ENCODE measurements around the gene PLSCR4.

Gene PLSCR4

DNA sequence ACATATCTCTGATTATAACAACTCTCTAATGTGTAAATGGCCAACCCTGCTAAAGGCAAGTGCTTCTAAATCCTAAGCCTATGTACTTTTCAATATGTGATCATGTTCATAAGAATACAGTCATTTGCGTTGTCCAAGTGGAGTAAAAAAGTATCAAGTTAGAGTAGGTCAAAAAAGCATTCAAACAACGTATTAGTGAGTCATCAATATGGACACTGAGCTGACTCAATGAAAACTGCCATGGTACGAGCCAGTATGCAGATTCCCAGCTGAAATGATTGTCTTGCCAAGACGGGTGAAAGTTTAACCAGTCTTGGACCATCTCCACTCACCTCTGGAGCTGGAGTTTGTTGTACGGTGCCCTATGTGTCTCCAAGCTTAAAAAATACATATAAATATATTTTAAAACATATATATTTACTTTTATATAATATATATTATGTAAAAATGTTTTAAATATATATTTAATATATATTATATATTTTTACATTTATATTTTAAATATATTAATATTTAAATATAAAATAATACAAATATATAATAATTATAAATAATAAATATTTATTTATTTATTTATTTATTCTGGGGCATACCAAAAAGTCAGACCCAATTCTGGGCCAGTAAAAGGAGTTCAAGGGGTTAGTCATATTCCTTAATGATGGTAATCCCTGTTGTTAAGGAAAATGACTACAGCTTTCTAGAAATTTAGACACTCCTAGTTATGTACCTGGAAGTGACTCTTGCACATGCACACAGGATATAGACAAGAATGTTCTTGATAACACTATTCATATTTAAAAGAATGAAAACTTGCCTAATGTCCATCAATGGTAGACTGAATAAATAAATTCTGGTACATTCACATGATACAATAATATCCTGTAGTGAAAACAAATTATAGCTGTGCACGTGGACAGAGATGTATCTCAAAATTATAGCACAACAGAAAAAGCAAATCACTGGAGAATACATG lies 27.2 kb downstream of the PLSCR4 start:
- ATAC-seq (replicated peaks) = no peak
- Mint-ChIP-seq H3K4me1 (no peaks in the 10 kb centered on the region), H3K27me3 (no peaks in the 10 kb centered on the region), H3K4me3 (no peak overlapping the region), H3K27ac (no peak overlapping the region), H3K9me3 (no peaks in the 10 kb centered on the region), H3K36me3 (no peaks in the 10 kb centered on the region)
- no peak for DNase-seq

- no peak for DNase-seq
- H3K4me1 Mint-ChIP-seq = no peaks in the 10 kb centered on the region
- H3K36me3 Mint-ChIP-seq = no peaks in the 10 kb centered on the region
- H3K9me3 Mint-ChIP-seq = no peaks in the 10 kb centered on the region
- H3K27ac Mint-ChIP-seq = no peak overlapping the region
- H3K27me3 Mint-ChIP-seq = peaks cover 0 to 5% of the 10 kb centered on the region in 2 donors
- no peak overlapping the region for H3K4me3 Mint-ChIP-seq
- ATAC-seq (replicated peaks) = no peak
Measured at GRCh38 chr3:146222204-146223046, 28.5 kb downstream of the PLSCR4 start.

- H3K4me1 Mint-ChIP-seq = no peaks in the 10 kb centered on the region
Measured at GRCh38 chr3:146221276-146221675, 29.6 kb downstream of the PLSCR4 start.

GRCh38 chr3:146218880-146219866 lies 31.7 kb downstream of the PLSCR4 start:
- DNase-seq = no peak
- H3K4me3 Mint-ChIP-seq = no peak overlapping the region
- no peak overlapping the region for H3K27ac Mint-ChIP-seq
- H3K4me1 Mint-ChIP-seq = no peaks in the 10 kb centered on the region
- H3K27me3 Mint-ChIP-seq = peaks cover 0 to 5% of the 10 kb centered on the region in 2 donors
- ATAC-seq (replicated peaks) = no peak
- no peaks in the 10 kb centered on the region for H3K36me3 Mint-ChIP-seq
- H3K9me3 Mint-ChIP-seq = no peaks in the 10 kb centered on the region

More at GRCh38 chr3:146221276-146221675, 29.6 kb downstream of the PLSCR4 start:
- H3K27me3 Mint-ChIP-seq = peaks cover 0 to 5% of the 10 kb centered on the region in 2 donors
- no peaks in the 10 kb centered on the region for H3K9me3 Mint-ChIP-seq
- no peaks in the 10 kb centered on the region for H3K36me3 Mint-ChIP-seq
- no peak overlapping the region for H3K27ac Mint-ChIP-seq
- ATAC-seq (replicated peaks) (no peak), DNase-seq (no peak)
- H3K4me3 Mint-ChIP-seq = no peak overlapping the region

- no peaks in the 10 kb centered on the region for H3K36me3 Mint-ChIP-seq
- H3K4me1 Mint-ChIP-seq = no peaks in the 10 kb centered on the region
- DNase-seq (no peak), ATAC-seq (replicated peaks) (no peak)
- no peaks in the 10 kb centered on the region for H3K9me3 Mint-ChIP-seq
- H3K4me3 Mint-ChIP-seq = no peak overlapping the region
- no peak overlapping the region for H3K27ac Mint-ChIP-seq
- peaks cover 0 to 5% of the 10 kb centered on the region in 2 donors for H3K27me3 Mint-ChIP-seq
Measured at GRCh38 chr3:146217324-146217723, 33.6 kb downstream of the PLSCR4 start.

DNA sequence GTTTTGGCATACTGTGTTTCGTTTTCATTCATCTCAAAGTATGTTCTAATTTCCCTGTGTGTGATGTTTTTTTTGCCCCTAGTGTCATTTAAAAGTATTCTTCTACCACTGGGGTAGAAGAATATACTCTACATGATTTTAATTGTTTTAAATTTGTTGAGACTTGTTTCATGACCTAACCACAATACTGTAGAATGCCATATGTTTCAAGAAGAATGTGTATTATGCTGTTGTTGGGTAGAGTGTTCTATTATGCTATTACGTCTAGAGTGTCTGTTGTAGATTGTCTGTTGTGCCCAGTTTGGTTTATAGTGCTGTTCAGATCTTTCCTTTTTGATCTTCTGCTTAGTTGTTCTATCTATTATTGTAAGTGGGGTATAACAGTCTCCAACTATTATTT lies 36.4 kb downstream of the PLSCR4 start:
- Mint-ChIP-seq H3K27me3 (peaks cover 0 to 5% of the 10 kb centered on the region in 2 donors), H3K36me3 (no peaks in the 10 kb centered on the region), H3K4me3 (no peak overlapping the region), H3K27ac (no peak overlapping the region), H3K4me1 (no peaks in the 10 kb centered on the region), H3K9me3 (no peaks in the 10 kb centered on the region)
- ATAC-seq (replicated peaks) (no peak), DNase-seq (no peak)

DNA sequence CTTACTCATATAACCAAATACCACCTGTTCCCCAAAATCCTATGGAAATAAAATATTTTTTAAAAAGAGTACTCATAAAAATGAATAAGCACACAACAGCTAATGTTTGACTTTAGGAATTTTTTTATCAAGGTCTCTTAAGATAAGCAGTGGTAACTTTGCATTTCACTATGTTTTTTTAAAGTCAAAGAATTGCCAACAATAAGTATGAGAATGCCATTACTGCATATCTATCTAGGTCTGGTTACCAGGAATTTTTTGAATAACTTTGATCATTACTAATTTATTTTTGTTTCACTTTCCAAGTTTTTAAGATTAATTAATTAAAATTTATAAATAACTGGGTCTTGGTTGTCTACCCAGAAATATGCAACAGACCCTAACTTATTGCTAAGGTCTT lies 41.5 kb downstream of the PLSCR4 start:
- Mint-ChIP-seq H3K9me3 (no peaks in the 10 kb centered on the region), H3K4me1 (no peaks in the 10 kb centered on the region), H3K27me3 (no peaks in the 10 kb centered on the region), H3K4me3 (no peak overlapping the region), H3K27ac (no peak overlapping the region), H3K36me3 (no peaks in the 10 kb centered on the region)
- no peak for DNase-seq
- no peak for ATAC-seq (replicated peaks)

GRCh38 chr3:146203776-146204175 lies 47.1 kb downstream of the PLSCR4 start:
- no peak for ATAC-seq (replicated peaks)
- DNase-seq = no peak
- no peaks in the 10 kb centered on the region for H3K4me1 Mint-ChIP-seq
- no peaks in the 10 kb centered on the region for H3K27me3 Mint-ChIP-seq
- H3K36me3 Mint-ChIP-seq = no peaks in the 10 kb centered on the region
- no peak overlapping the region for H3K4me3 Mint-ChIP-seq
- no peak overlapping the region for H3K27ac Mint-ChIP-seq
- H3K9me3 Mint-ChIP-seq = no peaks in the 10 kb centered on the region

GRCh38 chr3:146200461-146201220 lies 50.3 kb downstream of the PLSCR4 start:
- no peak for DNase-seq
- H3K36me3 Mint-ChIP-seq = no peaks in the 10 kb centered on the region
- no peak for ATAC-seq (replicated peaks)
- no peak overlapping the region for H3K4me3 Mint-ChIP-seq
- H3K4me1 Mint-ChIP-seq = no peaks in the 10 kb centered on the region
- H3K9me3 Mint-ChIP-seq = no peaks in the 10 kb centered on the region
- no peaks in the 10 kb centered on the region for H3K27me3 Mint-ChIP-seq
- H3K27ac Mint-ChIP-seq = no peak overlapping the region

DNA sequence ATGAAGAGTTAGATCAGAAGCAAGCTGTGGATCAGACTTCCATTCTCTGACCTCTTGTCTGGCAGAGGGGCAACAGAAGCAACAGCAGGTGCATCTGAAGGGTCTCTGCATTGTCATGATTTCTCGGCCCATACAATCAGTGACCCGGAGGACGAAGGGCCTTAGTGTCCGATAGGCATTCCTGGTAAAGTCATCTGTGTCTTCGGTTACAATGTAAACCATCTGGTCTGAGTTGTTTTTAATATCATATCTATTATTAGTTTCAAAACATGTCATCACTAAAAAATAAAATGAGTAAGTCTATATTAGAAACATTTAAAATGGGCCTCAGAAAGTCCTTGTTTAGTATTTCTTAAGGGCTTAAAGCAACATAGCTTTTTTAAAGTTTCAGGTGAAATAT lies 51.1 kb downstream of the PLSCR4 start:
- Mint-ChIP-seq H3K4me3 (no peak overlapping the region), H3K4me1 (no peaks in the 10 kb centered on the region), H3K9me3 (no peaks in the 10 kb centered on the region), H3K36me3 (no peaks in the 10 kb centered on the region), H3K27me3 (no peaks in the 10 kb centered on the region), H3K27ac (no peak overlapping the region)
- ATAC-seq (replicated peaks) = no peak
- no peak for DNase-seq

GRCh38 chr3:146196789-146197188 lies 54.1 kb downstream of the PLSCR4 start:
- Mint-ChIP-seq H3K27me3 (no peaks in the 10 kb centered on the region), H3K9me3 (no peaks in the 10 kb centered on the region), H3K4me3 (no peak overlapping the region), H3K36me3 (no peaks in the 10 kb centered on the region), H3K27ac (no peak overlapping the region), H3K4me1 (no peaks in the 10 kb centered on the region)
- no peak for DNase-seq
- no peak for ATAC-seq (replicated peaks)

DNA sequence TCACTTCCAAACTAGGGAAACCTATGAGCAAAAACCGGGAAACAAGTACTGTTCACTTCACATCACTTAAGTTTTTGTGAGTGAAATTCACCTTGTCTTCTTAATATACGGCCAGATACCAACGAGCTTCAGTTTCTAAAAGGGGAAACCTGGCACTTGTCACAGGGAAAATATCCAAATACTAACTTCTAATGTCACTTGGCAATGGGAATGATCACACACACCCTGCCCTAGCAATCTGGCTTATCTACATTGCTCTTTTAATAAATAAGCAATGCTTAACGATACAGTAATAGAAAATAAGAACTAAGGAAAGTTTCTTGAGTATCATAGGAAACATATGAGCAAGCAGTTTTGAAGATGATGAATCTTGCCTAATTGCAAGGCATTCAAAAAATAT lies 55.3 kb downstream of the PLSCR4 start:
- no peak for DNase-seq

DNA sequence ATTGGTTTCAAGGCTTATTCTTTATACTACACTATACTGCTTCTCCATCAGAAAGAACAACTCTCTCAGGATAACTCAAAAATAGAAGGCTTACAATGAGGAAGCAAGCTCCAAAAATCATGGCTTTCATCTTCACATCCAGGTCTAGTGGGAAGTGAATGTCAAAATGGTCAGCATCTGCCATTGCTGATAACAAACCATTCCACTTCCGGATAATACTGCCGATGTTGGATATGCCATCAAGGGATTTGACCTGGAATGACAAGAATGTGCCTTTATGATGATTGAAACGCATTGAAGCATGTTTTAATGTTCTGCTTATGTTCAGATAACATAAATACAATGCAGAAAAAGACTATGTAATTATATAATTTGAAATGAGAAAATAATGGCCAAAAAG lies 55.9 kb downstream of the PLSCR4 start:
- H3K4me3 Mint-ChIP-seq = no peak overlapping the region
- H3K27me3 Mint-ChIP-seq = no peaks in the 10 kb centered on the region
- H3K9me3 Mint-ChIP-seq = no peaks in the 10 kb centered on the region
- DNase-seq (no peak), ATAC-seq (replicated peaks) (no peak)
- H3K36me3 Mint-ChIP-seq = no peaks in the 10 kb centered on the region
- no peaks in the 10 kb centered on the region for H3K4me1 Mint-ChIP-seq
- no peak overlapping the region for H3K27ac Mint-ChIP-seq

More for the DNA sequence above, 55.3 kb downstream of the PLSCR4 start:
- H3K27me3 Mint-ChIP-seq = no peaks in the 10 kb centered on the region
- no peak overlapping the region for H3K27ac Mint-ChIP-seq
- ATAC-seq (replicated peaks) = no peak
- H3K36me3 Mint-ChIP-seq = no peaks in the 10 kb centered on the region
- H3K4me3 Mint-ChIP-seq = no peak overlapping the region
- H3K4me1 Mint-ChIP-seq = no peaks in the 10 kb centered on the region
- no peaks in the 10 kb centered on the region for H3K9me3 Mint-ChIP-seq

Data from stimulated activated naive B cell treated with anti-CD40 and anti-IgM and Interleukin-4, amounts not matched to agents 10 μg/mL and 1 μg/mL and 100 μg/mL, for 72 hours (primary cell).